K562 (cell line): ENCODE results near the gene PIK3CB. TPM values are rescaled to one million over a fixed set of nuclear protein-coding genes. Genes with fewer than 3 reads are reported as not detected.
A peak's percentile ranks its signal among the peaks of the same experiment; 100 is the strongest.

ENCODE experiments used
- ARNT ChIP-seq, 2 experiments: fragments of 450-650 bp; IDR thresholded peaks; 2 replicates each; pipeline ENCODE4 v1.6.1; 2016; ENCODE audit warnings: mild to moderate bottlenecking in 1 of 2
- BRD9 ChIP-seq: fragments of 450-650 bp; IDR thresholded peaks from 2 replicates; pipeline ENCODE4 v1.6.1; 2018; ENCODE audit warnings: low read depth; ENCODE audit not compliant: partially characterized antibody
- CHCHD3 ChIP-seq: fragments of 250-450 bp; sonication (Bioruptor Pico); IDR thresholded peaks from 2 replicates; pipeline ENCODE4 v2.1.2; 2022; ENCODE audit warnings: mild to moderate bottlenecking
- FUS ChIP-seq: fragments of 200-400 bp; formaldehyde crosslinking; optimal IDR thresholded peaks from 2 replicates; pipeline ENCODE3; 2017; ENCODE audit warnings: low read depth, low read length
- HDAC2 ChIP-seq: fragments of 450-650 bp; IDR thresholded peaks from 2 replicates; pipeline ENCODE4 v1.6.1; 2016; ENCODE audit warnings: mild to moderate bottlenecking
- HSF4 ChIP-seq: fragments of 250-450 bp; sonication (Bioruptor Pico); IDR thresholded peaks from 2 replicates; pipeline ENCODE4 v2.1.2; 2022; ENCODE audit warnings: mild to moderate bottlenecking, moderate library complexity, borderline replicate concordance
- IRF2 ChIP-seq: sonication (generic); formaldehyde crosslinking; IDR thresholded peaks from 2 replicates; pipeline ENCODE4 v1.8.1; 2022; ENCODE audit warnings: mild to moderate bottlenecking, missing genetic modification reagents
- MTA2 ChIP-seq: fragments of 450-650 bp; IDR thresholded peaks from 2 replicates; pipeline ENCODE4 v1.6.1; 2016; ENCODE audit warnings: low read depth
- NFIX ChIP-seq: fragments of 250-450 bp; sonication (Bioruptor Pico); IDR thresholded peaks from 2 replicates; pipeline ENCODE4 v1.4.0; 2020; ENCODE audit warnings: low read depth, mild to moderate bottlenecking, moderate library complexity
- NUFIP1 ChIP-seq: fragments of 450-650 bp; IDR thresholded peaks from 2 replicates; pipeline ENCODE4 v1.6.1; 2018; ENCODE audit not compliant: partially characterized antibody
- SNIP1 ChIP-seq: fragments of 450-650 bp; IDR thresholded peaks from 2 replicates; pipeline ENCODE4 v1.7.1; 2017; ENCODE audit warnings: low read depth, mild to moderate bottlenecking
- ZBTB1 ChIP-seq: sonication (generic); formaldehyde crosslinking; IDR thresholded peaks from 2 replicates; pipeline ENCODE4 v1.8.1; 2023; ENCODE audit warnings: missing genetic modification reagents, low read depth, mild to moderate bottlenecking, borderline replicate concordance
- ZC3H11A ChIP-seq: IDR thresholded peaks from 2 replicates; pipeline ENCODE4 v1.6.1; 2012; ENCODE audit warnings: low read depth, low read length, improper control_type of control experiment
- ZNF12 ChIP-seq: sonication (generic); formaldehyde crosslinking; IDR thresholded peaks from 2 replicates; pipeline ENCODE4 v1.4.0; 2020; ENCODE audit warnings: mild to moderate bottlenecking, missing genetic modification reagents
- ZNF124 ChIP-seq: sonication (generic); formaldehyde crosslinking; IDR thresholded peaks from 2 replicates; pipeline ENCODE4 v1.8.1; 2022; ENCODE audit warnings: missing genetic modification reagents
- ZNF24 ChIP-seq: fragments of 450-650 bp; IDR thresholded peaks from 2 replicates; pipeline ENCODE4 v1.6.1; 2016
- ZNF561 ChIP-seq: fragments of 450-650 bp; formaldehyde crosslinking; conservative IDR thresholded peaks from 2 replicates; pipeline ENCODE4 v1.4.0; 2020; ENCODE audit warnings: mild to moderate bottlenecking, moderate library complexity
- polyA plus RNA-seq, 8 experiments: library from polyadenylated mRNA; depleted of rRNA in 4 of 8; stranded (reverse) in 5 of 8; unstranded in 3 of 8; fragments of >200 nt; fragmentation: Nextera tagmentation in 2 of 8; fragmentation: Illumina TruSeq in 1 of 8; extraction: Ambion mirVana in 2 of 8; extraction: Trizol in 1 of 8; gene quantifications; 2 replicates each; pipeline versions ENCODE4 v1.2.1 to v1.2.3, GENCODE V29; 2011 to 2014; ENCODE audit warnings: inconsistent platforms in 1 of 8, missing spikeins in 1 of 8
- total RNA-seq, 7 experiments: library from RNA; depleted of rRNA in 6 of 7; stranded (reverse); fragments of >200 nt in 6 of 7; fragmentation: Illumina TruSeq in 2 of 7; extraction: Trizol in 2 of 7; gene quantifications; 2 replicates each; pipeline versions ENCODE4 v1.2.1 to v1.2.3, GENCODE V29; 2011 to 2021; ENCODE audit warnings: low replicate concordance in 1 of 7
- TF ChIP-seq, protein P1 (sequence below): fragments of 250-450 bp; sonication (Bioruptor Pico); IDR thresholded peaks from 2 replicates; pipeline ENCODE4 v1.5.0; 2021
- TF ChIP-seq, protein P2 (sequence below): sonication (generic); formaldehyde crosslinking; IDR thresholded peaks from 2 replicates; pipeline ENCODE4 v1.5.0; 2020; ENCODE audit warnings: missing genetic modification reagents
- TF ChIP-seq, protein P3 (sequence below): fragments of 250-450 bp; sonication (Bioruptor Pico); IDR thresholded peaks from 2 replicates; pipeline ENCODE4 v1.4.0; 2020; ENCODE audit warnings: mild to moderate bottlenecking
- TF ChIP-seq, protein P4 (sequence below): fragments of 250-450 bp; sonication (Bioruptor Pico); IDR thresholded peaks from 2 replicates; pipeline ENCODE4 v1.4.0; 2020
- TF ChIP-seq, protein P5 (sequence below): sonication (generic); formaldehyde crosslinking; IDR thresholded peaks from 2 replicates; pipeline ENCODE4 v1.8.1; 2023; ENCODE audit warnings: mild to moderate bottlenecking, missing genetic modification reagents
- TF ChIP-seq, protein P6 (sequence below): sonication (generic); formaldehyde crosslinking; IDR thresholded peaks from 2 replicates; pipeline ENCODE4 v1.8.0; 2022; ENCODE audit warnings: mild to moderate bottlenecking, missing genetic modification reagents

PIK3CB gene
- total and polyA plus RNA-seq, 9 of the 15 experiments (the other 6 are each of a cell fraction or from before 2014, with no cell fraction given): 15.3 to 62.6 (median 28.3) TPM

DNA sequence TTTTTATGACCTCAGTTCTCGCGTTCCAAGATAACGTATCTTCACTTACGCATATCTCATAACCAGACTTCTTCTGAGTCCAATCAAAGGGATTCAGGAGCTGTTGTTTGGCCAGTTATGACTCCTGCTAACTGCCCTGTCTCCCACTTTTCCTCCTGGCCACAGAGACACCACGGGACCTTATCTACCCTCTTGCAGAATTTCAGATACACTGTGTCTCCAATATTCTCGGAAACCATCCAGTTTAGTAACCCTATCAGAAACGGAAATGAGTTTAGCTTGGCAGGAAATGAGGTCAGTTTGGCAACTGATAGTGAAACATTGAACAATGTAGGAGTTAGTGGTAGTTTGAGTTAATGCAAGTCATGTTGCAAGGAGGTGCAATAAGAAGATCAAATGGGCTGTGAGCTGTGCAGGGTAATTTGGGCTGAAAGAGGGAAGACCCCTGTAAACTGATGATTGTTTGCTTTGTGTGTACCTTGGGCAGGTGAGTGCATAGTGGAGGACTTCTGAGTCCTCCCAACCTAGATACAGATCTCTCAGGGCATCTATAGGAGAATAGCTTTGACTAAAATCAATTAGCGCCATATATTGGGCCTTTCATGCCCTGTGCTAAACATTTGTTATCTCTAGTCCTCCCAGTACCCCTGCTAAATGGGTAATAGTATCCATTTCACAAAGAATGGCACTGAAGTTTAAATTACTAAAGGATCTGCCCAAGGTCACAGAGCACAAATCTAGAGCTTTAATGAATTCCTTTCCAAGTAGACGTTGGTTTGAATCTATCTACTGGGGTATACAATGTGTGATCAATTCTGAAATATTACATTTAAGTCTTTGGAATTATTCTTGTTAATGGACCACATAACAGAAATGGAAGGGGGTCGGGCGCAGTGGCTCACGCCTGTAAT is 41.3 kb upstream of the PIK3CB start (continued):
- TF ChIP-seq, protein P1, sequence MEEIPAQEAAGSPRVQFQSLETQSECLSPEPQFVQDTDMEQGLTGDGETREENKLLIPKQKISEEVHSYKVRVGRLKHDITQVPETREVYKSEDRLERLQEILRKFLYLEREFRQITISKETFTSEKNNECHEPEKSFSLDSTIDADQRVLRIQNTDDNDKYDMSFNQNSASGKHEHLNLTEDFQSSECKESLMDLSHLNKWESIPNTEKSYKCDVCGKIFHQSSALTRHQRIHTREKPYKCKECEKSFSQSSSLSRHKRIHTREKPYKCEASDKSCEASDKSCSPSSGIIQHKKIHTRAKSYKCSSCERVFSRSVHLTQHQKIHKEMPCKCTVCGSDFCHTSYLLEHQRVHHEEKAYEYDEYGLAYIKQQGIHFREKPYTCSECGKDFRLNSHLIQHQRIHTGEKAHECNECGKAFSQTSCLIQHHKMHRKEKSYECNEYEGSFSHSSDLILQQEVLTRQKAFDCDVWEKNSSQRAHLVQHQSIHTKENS (CRISPR knock-in tag): no peak
- TF ChIP-seq, protein P2, sequence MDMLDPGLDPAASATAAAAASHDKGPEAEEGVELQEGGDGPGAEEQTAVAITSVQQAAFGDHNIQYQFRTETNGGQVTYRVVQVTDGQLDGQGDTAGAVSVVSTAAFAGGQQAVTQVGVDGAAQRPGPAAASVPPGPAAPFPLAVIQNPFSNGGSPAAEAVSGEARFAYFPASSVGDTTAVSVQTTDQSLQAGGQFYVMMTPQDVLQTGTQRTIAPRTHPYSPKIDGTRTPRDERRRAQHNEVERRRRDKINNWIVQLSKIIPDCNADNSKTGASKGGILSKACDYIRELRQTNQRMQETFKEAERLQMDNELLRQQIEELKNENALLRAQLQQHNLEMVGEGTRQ (CRISPR knock-in tag): peak; percentile 32
- TF ChIP-seq HDAC2 (peak; percentile 96), BRD9 (peak; percentile 99), CHCHD3 (CRISPR knock-in tag) (no peak), SNIP1 (no peak), ZNF561 (no peak), FUS (no peak), ZNF24 (peak; percentile 85; the same call in 1 of the 2 replicates), ZC3H11A (no peak), NUFIP1 (no peak), ZBTB1 (no peak), ARNT (IDR thresholded peaks at IDR 0.05) (peak; percentile 99), MTA2 (peak; percentile 97), IRF2 (CRISPR knock-in tag) (no peak), HSF4 (CRISPR knock-in tag) (no peak), ZNF124 (CRISPR knock-in tag) (no peak), NFIX (CRISPR knock-in tag) (no peak), ZNF12 (CRISPR knock-in tag) (no peak)
- TF ChIP-seq, protein P3, sequence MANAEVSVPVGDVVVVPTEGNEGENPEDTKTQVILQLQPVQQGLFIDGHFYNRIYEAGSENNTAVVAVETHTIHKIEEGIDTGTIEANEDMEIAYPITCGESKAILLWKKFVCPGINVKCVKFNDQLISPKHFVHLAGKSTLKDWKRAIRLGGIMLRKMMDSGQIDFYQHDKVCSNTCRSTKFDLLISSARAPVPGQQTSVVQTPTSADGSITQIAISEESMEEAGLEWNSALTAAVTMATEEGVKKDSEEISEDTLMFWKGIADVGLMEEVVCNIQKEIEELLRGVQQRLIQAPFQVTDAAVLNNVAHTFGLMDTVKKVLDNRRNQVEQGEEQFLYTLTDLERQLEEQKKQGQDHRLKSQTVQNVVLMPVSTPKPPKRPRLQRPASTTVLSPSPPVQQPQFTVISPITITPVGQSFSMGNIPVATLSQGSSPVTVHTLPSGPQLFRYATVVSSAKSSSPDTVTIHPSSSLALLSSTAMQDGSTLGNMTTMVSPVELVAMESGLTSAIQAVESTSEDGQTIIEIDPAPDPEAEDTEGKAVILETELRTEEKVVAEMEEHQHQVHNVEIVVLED: no peak
- TF ChIP-seq, protein P4, sequence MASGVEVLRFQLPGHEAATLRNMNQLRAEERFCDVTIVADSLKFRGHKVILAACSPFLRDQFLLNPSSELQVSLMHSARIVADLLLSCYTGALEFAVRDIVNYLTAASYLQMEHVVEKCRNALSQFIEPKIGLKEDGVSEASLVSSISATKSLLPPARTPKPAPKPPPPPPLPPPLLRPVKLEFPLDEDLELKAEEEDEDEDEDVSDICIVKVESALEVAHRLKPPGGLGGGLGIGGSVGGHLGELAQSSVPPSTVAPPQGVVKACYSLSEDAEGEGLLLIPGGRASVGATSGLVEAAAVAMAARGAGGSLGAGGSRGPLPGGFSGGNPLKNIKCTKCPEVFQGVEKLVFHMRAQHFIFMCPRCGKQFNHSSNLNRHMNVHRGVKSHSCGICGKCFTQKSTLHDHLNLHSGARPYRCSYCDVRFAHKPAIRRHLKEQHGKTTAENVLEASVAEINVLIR (CRISPR knock-in tag): peak; percentile 78
- TF ChIP-seq, protein P5, sequence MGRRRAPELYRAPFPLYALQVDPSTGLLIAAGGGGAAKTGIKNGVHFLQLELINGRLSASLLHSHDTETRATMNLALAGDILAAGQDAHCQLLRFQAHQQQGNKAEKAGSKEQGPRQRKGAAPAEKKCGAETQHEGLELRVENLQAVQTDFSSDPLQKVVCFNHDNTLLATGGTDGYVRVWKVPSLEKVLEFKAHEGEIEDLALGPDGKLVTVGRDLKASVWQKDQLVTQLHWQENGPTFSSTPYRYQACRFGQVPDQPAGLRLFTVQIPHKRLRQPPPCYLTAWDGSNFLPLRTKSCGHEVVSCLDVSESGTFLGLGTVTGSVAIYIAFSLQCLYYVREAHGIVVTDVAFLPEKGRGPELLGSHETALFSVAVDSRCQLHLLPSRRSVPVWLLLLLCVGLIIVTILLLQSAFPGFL (CRISPR knock-in tag): no peak
- TF ChIP-seq, protein P6, sequence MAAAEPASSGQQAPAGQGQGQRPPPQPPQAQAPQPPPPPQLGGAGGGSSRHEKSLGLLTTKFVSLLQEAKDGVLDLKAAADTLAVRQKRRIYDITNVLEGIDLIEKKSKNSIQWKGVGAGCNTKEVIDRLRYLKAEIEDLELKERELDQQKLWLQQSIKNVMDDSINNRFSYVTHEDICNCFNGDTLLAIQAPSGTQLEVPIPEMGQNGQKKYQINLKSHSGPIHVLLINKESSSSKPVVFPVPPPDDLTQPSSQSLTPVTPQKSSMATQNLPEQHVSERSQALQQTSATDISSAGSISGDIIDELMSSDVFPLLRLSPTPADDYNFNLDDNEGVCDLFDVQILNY (CRISPR knock-in tag): no peak
